ENCODE measurements around the gene TMEM147.

DNA sequence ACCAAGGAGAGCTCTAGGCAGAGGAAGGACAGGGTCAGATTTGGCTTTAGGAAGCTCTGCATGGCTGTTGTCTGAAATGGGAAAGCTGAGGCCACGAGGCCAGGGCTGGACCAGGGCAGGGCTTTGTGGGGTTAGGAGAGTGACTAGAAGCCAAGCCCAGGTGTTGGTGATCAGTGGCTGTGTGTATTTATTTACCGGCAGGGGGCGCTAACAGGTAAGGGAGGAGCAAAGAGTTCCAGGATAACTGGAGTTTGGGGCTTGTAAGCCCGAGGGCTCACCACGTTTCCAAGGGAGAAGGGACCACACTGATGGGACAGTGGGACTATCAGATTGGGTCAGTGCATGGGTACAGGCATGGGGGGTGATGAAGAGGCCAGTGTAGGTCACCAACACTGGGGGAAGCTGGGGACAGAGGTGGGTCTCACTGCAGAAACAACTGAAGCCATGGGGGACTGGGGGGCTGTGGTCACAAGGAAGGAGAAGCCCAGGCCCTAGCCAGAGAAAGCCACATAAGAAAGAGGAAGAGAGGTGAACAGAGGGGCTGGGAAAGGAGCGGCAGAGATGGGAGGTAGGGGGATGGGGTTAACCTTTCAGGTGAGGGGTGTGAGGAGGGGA is 3.9 kb downstream of the TMEM147 start:
- no peak for TF ChIP-seq TAF1 (conservative IDR thresholded peaks at IDR 0.05)
- TF ChIP-seq, protein P1, sequence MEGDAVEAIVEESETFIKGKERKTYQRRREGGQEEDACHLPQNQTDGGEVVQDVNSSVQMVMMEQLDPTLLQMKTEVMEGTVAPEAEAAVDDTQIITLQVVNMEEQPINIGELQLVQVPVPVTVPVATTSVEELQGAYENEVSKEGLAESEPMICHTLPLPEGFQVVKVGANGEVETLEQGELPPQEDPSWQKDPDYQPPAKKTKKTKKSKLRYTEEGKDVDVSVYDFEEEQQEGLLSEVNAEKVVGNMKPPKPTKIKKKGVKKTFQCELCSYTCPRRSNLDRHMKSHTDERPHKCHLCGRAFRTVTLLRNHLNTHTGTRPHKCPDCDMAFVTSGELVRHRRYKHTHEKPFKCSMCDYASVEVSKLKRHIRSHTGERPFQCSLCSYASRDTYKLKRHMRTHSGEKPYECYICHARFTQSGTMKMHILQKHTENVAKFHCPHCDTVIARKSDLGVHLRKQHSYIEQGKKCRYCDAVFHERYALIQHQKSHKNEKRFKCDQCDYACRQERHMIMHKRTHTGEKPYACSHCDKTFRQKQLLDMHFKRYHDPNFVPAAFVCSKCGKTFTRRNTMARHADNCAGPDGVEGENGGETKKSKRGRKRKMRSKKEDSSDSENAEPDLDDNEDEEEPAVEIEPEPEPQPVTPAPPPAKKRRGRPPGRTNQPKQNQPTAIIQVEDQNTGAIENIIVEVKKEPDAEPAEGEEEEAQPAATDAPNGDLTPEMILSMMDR (IDR thresholded peaks at IDR 0.05; ENCODE audit: low read depth, low read length, missing input control) = peak; percentile 80
- TF ChIP-seq, protein P2, sequence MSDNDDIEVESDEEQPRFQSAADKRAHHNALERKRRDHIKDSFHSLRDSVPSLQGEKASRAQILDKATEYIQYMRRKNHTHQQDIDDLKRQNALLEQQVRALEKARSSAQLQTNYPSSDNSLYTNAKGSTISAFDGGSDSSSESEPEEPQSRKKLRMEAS (IDR thresholded peaks at IDR 0.05) = no peak
- TF ChIP-seq RAD21 (IDR thresholded peaks at IDR 0.05) = peak; percentile 71 to 85
- TF ChIP-seq, protein P3, sequence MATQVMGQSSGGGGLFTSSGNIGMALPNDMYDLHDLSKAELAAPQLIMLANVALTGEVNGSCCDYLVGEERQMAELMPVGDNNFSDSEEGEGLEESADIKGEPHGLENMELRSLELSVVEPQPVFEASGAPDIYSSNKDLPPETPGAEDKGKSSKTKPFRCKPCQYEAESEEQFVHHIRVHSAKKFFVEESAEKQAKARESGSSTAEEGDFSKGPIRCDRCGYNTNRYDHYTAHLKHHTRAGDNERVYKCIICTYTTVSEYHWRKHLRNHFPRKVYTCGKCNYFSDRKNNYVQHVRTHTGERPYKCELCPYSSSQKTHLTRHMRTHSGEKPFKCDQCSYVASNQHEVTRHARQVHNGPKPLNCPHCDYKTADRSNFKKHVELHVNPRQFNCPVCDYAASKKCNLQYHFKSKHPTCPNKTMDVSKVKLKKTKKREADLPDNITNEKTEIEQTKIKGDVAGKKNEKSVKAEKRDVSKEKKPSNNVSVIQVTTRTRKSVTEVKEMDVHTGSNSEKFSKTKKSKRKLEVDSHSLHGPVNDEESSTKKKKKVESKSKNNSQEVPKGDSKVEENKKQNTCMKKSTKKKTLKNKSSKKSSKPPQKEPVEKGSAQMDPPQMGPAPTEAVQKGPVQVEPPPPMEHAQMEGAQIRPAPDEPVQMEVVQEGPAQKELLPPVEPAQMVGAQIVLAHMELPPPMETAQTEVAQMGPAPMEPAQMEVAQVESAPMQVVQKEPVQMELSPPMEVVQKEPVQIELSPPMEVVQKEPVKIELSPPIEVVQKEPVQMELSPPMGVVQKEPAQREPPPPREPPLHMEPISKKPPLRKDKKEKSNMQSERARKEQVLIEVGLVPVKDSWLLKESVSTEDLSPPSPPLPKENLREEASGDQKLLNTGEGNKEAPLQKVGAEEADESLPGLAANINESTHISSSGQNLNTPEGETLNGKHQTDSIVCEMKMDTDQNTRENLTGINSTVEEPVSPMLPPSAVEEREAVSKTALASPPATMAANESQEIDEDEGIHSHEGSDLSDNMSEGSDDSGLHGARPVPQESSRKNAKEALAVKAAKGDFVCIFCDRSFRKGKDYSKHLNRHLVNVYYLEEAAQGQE (IDR thresholded peaks at IDR 0.05) = no peak
- TF ChIP-seq FOXA1 (IDR thresholded peaks at IDR 0.05) = no peak
- no peak for TF ChIP-seq SP1 (IDR thresholded peaks at IDR 0.05)
- TF ChIP-seq JUND (IDR thresholded peaks at IDR 0.05) = no peak
- no peak for TF ChIP-seq GABPA (IDR thresholded peaks at IDR 0.05 in 1 of 2, conservative IDR thresholded peaks at IDR 0.05 in 1 of 2)
- TF ChIP-seq, protein P4, sequence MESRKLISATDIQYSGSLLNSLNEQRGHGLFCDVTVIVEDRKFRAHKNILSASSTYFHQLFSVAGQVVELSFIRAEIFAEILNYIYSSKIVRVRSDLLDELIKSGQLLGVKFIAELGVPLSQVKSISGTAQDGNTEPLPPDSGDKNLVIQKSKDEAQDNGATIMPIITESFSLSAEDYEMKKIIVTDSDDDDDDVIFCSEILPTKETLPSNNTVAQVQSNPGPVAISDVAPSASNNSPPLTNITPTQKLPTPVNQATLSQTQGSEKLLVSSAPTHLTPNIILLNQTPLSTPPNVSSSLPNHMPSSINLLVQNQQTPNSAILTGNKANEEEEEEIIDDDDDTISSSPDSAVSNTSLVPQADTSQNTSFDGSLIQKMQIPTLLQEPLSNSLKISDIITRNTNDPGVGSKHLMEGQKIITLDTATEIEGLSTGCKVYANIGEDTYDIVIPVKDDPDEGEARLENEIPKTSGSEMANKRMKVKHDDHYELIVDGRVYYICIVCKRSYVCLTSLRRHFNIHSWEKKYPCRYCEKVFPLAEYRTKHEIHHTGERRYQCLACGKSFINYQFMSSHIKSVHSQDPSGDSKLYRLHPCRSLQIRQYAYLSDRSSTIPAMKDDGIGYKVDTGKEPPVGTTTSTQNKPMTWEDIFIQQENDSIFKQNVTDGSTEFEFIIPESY (IDR thresholded peaks at IDR 0.05) = no peak
- no peak for TF ChIP-seq EGR1 (IDR thresholded peaks at IDR 0.05; ENCODE audit: low read depth in 2 of 2)
- no peak for TF ChIP-seq YY1 (IDR thresholded peaks at IDR 0.05)
- no peak for TF ChIP-seq HNF4G (IDR thresholded peaks at IDR 0.05)
- TF ChIP-seq RXRA (IDR thresholded peaks at IDR 0.05) = no peak
